Fibroblast of skin of abdomen (primary cell): ENCODE measurements around the gene SPPL2B.
A peak's percentile ranks its signal among the peaks of the same experiment; 100 is the strongest.
"Not testable (repeated sequence)": the region's sequence is repeated elsewhere in the genome, so short reads cannot be mapped to it uniquely, and the experiment has no call there.

Experiments used
- DNase-seq: peaks from one replicate; pipeline ENCODE4 v3.0.0-alpha.2; 2013

Gene SPPL2B

DNA sequence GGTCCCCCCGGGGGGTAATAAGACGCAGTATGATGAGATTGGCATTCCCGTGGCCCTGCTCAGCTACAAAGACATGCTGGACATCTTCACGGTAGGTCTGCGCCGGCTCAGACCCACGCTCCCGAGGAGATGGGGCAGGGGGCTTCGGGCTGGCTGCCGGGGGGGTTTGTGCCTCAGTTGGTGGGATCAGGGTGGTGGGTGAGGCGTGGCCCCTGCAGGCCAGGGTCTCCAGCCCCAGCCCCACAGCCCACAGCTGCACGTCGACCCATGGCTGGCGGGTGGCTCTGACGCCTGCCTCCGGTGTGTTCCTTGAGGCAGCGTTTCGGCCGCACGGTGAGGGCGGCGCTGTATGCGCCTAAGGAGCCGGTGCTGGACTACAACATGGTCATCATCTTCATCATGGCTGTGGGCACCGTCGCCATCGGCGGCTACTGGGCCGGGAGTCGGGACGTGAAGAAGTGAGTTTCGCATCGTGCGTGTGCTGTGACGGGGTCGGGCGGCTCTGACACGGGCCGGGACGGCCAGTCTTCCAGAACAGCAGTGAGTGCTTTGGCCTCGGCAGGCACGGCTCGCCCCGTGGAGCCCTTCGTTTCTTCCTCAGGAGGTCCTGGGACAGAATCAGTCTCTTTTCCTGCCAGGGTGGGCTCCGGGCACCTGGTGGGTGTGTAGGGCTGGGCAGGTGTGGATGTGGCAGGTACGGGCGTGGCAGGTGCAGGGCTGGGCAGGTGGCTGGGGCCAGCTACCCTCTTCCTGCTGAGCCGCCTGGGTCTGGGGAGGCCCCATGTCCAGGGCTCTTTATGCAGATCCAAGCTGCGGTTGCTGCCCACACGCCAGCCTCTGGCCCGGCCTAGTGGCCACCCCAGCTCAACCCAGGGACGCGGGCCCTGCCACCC lies 10.5 kb downstream of the SPPL2B start:
- no peak for DNase-seq

- no peak for DNase-seq
These were observed 11.3 kb downstream of the SPPL2B start for GRCh38 chr19:2339644-2340310.

DNA sequence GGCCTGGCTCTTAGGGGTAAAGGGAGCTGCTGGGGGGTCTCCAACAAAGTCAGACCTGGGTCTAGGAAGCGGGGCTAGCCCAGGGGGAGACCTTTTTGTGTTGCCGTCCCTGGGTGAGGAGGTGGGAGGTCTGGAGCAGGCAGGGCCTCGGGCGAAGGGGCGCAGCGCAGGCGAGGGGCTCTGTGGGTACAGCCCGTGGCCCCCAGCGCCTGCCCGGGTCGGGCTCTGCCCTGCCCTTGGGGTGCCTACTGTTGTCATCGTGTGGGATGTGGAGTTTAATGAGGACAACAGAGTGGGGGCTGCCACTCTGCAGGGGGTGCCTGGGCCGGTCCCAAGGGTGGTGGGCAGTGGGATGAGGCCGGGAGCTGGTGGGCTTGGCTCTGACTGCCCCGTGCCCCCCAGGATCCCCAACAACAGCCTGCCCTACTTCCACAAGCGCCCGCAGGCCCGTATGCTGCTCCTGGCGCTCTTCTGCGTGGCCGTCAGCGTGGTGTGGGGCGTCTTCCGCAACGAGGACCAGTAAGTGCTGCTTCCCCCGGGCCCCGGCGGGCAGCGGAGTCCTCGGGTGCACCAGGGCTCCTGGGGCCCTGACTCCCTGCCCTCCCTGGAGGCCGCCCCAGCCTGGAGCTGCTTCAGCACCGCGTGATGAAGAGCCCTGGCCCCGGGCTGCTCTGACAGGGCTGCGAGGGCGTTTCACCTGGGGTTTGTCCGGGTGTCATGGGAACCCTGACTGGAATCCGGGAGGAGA lies 12.2 kb downstream of the SPPL2B start:
- DNase-seq: no peak

DNA sequence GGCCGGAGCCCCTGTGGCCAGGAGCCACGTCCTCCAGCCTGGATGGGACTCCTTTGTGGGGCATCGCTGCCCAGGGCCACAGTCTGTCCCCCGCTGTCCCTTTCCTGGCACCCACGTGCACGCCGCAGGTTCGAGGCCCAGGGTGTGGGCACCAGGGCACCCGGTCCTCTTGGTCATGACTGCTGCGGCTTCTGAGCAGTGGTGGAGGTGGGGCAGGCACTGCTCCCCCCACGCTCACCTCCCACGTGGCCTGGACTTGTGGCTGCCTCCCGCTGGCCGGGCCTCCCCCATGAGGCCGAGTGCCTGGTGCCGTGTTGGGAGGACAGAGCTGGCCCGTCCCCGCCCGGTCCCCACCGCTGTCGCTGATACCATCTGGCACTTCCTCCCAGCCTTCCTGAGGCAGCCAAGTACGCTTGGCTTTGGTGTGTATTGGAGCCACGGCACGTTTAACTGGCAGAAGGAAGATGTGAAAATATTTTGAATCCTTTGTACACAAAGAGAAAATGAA lies 12.8 kb downstream of the SPPL2B start:
- DNase-seq: no peak

GRCh38 chr19:2341982-2342381 lies 13.5 kb downstream of the SPPL2B start:
- DNase-seq: no peak

- no peak for DNase-seq
These were observed 14.3 kb downstream of the SPPL2B start for GRCh38 chr19:2342656-2343288.

DNA sequence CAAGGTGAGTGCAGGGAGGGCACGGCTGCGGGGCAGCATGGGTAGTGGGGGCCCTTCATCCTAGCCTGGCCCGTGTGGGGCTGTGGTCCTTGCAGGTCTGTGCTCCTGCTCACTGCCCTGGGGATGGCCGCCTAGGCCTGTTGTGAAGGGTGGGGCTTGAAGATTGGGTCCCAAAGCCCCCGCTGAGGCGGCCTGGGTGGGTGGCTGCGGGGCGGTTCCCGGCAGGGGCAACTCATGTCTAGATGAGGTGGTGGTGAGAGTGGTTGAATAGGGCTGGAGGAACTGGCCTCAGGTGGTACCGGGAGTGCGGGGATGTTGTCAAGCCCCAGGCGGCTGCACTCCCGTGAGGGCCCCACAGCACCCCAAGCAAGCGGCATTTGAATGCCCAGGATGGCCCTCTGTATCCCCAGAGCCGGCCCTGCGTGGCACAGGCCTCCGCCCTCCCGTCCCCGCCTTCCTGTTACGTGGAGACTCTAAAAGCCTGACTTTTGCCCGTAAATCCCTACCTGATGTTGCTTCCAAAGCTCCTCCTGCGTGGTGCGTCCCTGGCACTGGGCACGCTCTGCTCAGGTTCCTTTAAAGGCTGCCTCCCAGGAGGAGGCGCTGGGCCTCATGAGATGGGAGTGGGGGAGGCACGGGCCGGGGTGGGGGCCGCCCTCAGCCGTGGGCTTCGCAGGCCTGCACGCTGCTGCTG lies 15.0 kb downstream of the SPPL2B start:
- no peak for DNase-seq

DNA sequence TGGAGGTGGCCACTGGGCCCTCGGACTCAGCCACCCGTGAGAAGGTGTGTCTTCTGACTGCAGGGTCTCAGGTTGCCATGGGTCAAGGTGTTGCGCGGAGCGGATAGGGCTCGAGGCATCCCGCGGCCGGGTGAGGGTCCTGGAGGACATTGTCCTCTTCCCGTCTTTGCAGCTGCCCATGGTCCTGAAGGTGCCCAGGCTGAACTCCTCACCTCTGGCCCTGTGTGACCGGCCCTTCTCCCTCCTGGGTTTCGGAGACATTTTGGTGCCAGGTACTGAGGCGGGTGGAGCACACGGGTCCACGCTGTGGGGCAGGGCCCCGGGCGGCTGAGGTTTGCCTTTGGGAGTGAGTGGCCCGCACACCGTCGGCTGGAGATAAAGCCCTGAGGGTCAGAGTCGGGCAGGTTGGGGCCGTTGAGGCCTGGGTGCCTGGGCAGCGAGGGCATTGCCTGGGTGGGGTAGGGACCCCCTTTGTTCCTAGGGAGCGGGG lies 15.9 kb downstream of the SPPL2B start:
- DNase-seq: no peak

- no peak for DNase-seq
These were observed 16.6 kb downstream of the SPPL2B start for GRCh38 chr19:2345076-2345475.

DNA sequence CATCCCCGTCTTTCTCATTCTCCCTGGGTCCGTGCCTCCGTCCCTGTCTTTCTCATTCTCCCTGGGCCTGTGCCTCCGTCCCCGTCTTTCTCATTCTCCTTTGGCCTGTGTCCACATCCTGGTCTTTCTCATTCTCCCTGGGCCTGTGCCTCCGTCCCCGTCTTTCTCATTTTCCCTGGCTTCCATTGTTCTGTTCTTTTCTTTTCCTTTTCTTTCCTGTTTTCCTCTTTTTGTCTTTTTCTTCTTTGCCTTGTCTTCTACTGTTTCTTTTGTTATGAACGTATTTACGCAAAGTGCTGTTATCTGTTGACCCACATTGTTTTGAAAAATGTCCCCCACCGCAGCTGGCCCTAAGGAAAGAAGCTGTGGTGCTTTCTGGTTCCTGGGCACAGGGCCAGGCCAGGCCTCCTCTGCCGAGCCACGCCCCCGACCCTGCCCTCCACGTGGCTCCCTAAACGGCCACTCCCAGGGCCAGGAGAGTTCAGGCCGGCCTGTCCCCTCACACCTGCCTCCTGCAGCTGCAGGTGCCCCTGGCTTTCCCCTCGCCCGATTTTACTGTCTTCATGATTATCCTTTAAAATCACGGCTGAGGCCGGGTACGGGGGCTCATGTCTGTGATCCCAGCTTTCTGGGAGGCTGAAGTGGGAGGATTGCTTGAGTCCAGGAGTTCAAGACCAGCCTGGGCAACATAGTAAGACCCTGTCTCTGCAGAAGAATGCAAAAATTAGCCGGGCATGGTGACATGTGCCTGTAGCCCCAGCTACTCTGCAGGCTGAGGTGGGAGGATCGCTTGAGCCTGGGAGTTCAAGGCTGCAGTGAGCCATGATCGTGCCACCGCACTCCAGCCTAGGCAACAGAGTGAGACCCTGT lies 17.5 kb downstream of the SPPL2B start:
- DNase-seq: no peak

GRCh38 chr19:2349818-2350217 lies 21.3 kb downstream of the SPPL2B start:
- DNase-seq: not testable (repeated sequence)

- no peak for DNase-seq
These were observed 22.2 kb downstream of the SPPL2B start for GRCh38 chr19:2350656-2351055.

DNA sequence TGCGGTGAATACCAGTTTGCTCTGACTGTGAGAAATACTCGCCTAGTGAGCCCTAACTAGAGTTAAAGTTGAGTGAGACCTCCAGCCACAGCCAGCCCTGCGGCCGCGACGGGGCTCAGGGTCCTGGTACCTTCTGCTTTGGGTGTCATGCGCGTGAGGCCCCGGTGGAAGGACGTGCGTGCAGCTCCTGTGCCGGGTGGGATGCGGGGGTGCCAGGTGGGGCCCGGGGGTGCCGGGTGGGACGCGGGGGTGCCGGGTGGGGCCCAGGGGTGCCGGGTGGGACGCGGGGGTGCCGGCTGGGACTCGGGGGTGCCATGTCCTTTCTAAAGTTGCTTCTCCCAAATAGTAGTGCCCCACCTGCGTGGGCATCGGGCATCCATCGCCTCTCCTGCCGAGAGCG lies 23.1 kb downstream of the SPPL2B start:
- DNase-seq: no peak

DNA sequence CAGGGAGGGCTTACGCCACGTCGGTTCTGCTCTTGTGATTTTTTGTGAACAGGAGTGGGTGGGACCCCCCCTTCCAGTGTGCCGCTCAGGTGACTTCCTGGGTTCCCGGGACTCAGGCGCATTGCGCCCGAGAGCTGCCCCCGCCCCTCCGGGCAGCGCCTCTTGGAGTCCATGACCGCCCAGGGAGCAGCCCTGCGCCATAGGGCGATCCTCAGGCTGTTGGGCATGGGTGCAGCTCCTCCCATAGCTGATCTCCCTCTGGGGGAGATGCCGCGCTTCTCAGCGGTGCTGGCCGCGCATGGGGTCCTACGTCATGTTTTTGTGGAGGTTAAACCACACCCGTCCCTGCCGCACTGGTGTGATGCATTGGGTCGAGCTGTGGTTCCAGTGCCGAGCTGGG lies 23.6 kb downstream of the SPPL2B start:
- DNase-seq: no peak

DNA sequence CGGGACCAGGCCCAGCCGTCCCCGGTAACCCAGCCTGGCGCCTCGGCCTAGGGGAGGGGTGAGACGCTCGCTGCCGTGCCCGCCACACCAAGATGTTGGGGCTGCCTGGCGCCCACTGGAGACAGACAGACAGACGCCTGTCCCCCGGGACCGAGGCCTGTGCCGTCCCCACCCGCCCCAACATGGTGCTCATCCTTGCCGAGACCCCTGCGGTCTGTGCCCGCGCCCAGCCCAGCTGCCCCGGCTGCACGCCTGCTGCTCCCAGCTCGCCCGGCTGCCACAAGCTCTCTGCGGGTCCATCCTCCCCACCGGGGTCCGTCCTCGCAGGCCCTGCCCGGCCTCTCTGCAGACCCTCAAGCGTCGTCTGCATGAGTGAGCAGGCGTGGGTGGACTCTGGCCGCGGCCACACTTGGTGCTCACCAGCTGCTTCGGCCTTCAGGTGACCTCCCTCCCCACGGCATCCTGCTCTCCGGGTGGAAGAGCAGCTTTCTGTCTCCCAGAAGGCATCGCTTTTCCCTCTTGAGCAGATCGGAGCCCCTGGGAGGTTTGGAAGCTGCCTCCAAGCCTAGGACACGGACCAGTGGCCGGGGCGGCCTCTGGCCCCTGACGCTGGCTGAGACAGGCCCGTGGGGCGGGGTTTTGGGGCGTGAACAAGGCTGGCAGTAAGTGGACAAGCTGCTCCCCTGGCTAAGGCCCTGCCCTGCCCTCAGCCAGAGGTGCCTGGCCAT lies 24.8 kb downstream of the SPPL2B start:
- no peak for DNase-seq

DNA sequence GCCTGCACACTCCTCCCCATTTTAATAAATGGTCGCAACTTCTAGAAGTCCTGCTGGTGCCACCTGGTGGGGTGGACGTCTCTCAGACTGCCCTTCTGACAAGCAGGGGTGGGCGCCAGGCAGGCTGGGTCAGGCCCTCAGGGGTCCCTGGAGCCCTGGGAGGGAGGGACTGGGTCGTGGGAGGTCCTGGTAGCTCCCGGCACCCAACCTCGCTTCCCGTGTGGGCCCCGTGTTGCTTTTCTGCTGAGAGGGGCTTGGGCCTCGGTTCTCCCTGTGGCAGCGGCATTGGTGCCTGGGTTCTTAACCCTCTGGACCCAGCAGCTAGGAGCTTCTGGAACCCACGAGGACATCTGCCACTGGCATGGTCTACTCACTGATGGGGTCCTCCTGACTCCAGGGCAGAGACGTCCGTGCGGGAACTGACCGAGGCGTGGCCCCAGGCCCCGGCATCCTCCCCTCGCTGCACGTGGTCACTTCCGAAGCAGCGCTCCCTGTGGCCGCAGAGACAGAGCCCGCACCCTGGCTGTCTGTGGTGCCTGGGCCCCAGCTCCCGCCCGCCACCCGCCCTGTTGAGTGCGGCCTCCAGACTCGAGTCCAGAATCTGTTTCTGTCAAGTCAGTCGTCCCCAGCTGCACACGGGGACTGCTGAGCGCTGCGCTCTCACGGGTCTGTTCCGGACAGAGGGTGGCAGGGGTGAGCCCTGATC lies 25.6 kb downstream of the SPPL2B start:
- DNase-seq: no peak

GRCh38 chr19:2354670-2355069 lies 26.2 kb downstream of the SPPL2B start:
- no peak for DNase-seq

DNA sequence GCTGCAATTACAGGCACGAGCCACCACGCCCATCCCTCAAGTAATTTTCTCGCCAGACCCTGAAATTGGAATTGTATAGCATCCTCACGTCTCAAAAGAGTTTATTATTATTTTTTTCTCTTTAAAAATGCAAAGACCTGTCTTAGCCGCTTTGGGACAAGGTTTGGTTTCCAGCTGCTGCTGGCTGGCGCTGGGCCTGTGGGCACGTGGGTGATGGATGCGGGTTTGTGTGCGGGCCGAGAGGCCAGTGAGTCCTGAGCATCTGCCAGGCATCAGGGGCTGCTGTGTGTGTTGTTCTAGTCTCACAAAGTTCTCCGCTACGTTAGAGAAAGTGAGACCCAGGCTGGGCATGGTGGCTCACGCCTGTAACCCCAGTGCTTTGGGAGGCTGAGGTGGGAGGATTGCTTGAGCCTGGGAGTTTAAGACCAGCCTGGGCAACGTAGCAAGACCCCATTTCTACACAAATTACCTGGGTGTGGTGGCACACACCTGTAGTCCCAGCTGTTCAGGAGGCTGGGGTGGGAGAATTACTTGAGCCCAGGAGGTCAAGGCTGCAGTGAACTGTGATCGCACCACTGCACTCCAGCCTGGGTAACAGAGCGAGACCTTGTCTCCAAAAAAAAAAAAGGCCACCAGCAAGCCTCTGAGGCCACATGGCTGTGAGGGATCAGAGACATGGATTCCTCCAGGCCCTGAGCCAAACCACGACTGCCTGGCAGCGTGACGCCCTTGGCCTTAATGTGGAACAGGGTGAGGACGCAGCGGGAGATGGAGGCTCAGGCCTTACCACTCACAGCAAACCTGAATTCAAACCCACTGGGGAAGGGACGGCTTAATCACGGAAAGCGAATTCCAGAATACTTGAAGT lies 26.9 kb downstream of the SPPL2B start:
- DNase-seq: peak; percentile 29
